GM18498 (cell line): ENCODE results near the gene ERVH48-1.
"Not testable (repeated sequence)": the region's sequence is repeated elsewhere in the genome, so short reads cannot be mapped to it uniquely, and the experiment has no call there.

ENCODE experiments used
- ATAC-seq: cut with Tn5 transposase; IDR thresholded peaks from one replicate; pipeline ENCODE4 v1.9.1; 2021; ENCODE audit warnings: mild to moderate bottlenecking, moderate library complexity; ENCODE audit not compliant: unreplicated experiment

ERVH48-1 gene

GRCh38 chr21:42908484-42908883, 16.9 kb downstream of the ERVH48-1 start:
- ATAC-seq: not testable (repeated sequence)

GRCh38 chr21:42906233-42906632, 19.2 kb downstream of the ERVH48-1 start:
- no peak for ATAC-seq

GRCh38 chr21:42905195-42905594, 20.2 kb downstream of the ERVH48-1 start:
- ATAC-seq: no peak

- ATAC-seq: no peak
Measured at GRCh38 chr21:42903817-42904216, 21.6 kb downstream of the ERVH48-1 start.

- ATAC-seq: no peak
Measured at GRCh38 chr21:42900446-42900845, 25.0 kb downstream of the ERVH48-1 start.

GRCh38 chr21:42892931-42893755, 32.3 kb downstream of the ERVH48-1 start, which contains the start of gene NDUFV3:
Gene NDUFV3 (plus strand): TSS chr21:42893309. CDS start chr21:42893334, 25 bp downstream.
- ATAC-seq: peak; percentile 92

- peak; percentile 23 for ATAC-seq
Measured at GRCh38 chr21:42892582-42892930, 32.9 kb downstream of the ERVH48-1 start.

- no peak for ATAC-seq
Measured at GRCh38 chr21:42887326-42887725, 38.1 kb downstream of the ERVH48-1 start.

GRCh38 chr21:42883921-42884320, 41.5 kb downstream of the ERVH48-1 start:
- no peak for ATAC-seq

- ATAC-seq: no peak
Measured at GRCh38 chr21:42880352-42880751, 45.1 kb downstream of the ERVH48-1 start.

- ATAC-seq: peak; percentile 88
Measured at GRCh38 chr21:42878993-42879787, 46.2 kb downstream of the ERVH48-1 start, which contains the start of gene WDR4. Gene WDR4 (minus strand): TSS chr21:42879539. CDS start chr21:42879495, 44 bp downstream.

- ATAC-seq: peak; percentile 17
Measured at GRCh38 chr21:42878678-42878992, 46.8 kb downstream of the ERVH48-1 start.

- ATAC-seq: not testable (repeated sequence)
Measured at GRCh38 chr21:42875811-42876210, 49.6 kb downstream of the ERVH48-1 start.

- ATAC-seq: no peak
Measured at GRCh38 chr21:42873096-42873495, 52.3 kb downstream of the ERVH48-1 start.

- ATAC-seq: no peak
Measured at GRCh38 chr21:42868196-42868595, 57.2 kb downstream of the ERVH48-1 start.
